ENCODE results near the gene PRIMPOL. TPM values are rescaled to one million over a fixed set of nuclear protein-coding genes. Genes with fewer than 3 reads are reported as not detected.

Gene PRIMPOL
- total and polyA plus RNA-seq, 2 of the 4 experiments (the other 2 are of a cell fraction) = 5.6 to 8.8 TPM

GRCh38 chr4:184635381-184635780 lies 14.2 kb upstream of the PRIMPOL start:
- Histone ChIP-seq H3K27me3 (ENCODE audit: control insufficient read depth, insufficient read depth, low read length) (no peaks in the 10 kb centered on the region), H2BK15ac (ENCODE audit: low read depth, low read length) (no peak overlapping the region), H4K5ac (ENCODE audit: low read depth, low read length) (no peak overlapping the region), H3K14ac (replicated peaks; ENCODE audit: low read depth, low read length) (no peak overlapping the region), H4K20me1 (ENCODE audit: insufficient read depth, low read length) (peaks cover 4% of the 10 kb centered on the region; the same call in 1 of the 2 replicates), H3K9me3 (ENCODE audit: control insufficient read depth, insufficient read depth, low read length) (no peaks in the 10 kb centered on the region), H3K36me3 (ENCODE audit: control insufficient read depth, insufficient read depth, low read length) (peaks cover 34% of the 10 kb centered on the region), H4K91ac (ENCODE audit: insufficient read depth, low read depth, low read length) (no peak overlapping the region), H3K4me3 (ENCODE audit: insufficient read depth, low read depth, low read length) (no peak overlapping the region), H2BK5ac (ENCODE audit: low read depth, low read length, poor library complexity, severe bottlenecking) (no peak overlapping the region), H2AK9ac (replicated peaks; ENCODE audit: low read depth, low read length, poor library complexity) (no peak overlapping the region), H3K56ac (ENCODE audit: extremely low read depth, insufficient read depth, low read length) (no peak overlapping the region), H2BK20ac (ENCODE audit: low read depth, low read length) (no peak overlapping the region), H3K27ac (ENCODE audit: insufficient read depth, low read length) (no peak overlapping the region), H2BK120ac (ENCODE audit: low read depth, low read length) (no peak overlapping the region), H3K79me1 (ENCODE audit: low read depth in 1 of 2, low read length in 2 of 2) (peaks cover 32 to 38% of the 10 kb centered on the region in 2 experiments), H3K9ac (ENCODE audit: low read depth, low read length) (no peak overlapping the region), H3K4me2 (ENCODE audit: low read depth, low read length) (no peak overlapping the region), H3K18ac (ENCODE audit: low read depth, low read length) (no peak overlapping the region), H3K4ac (ENCODE audit: low read depth, low read length) (no peak overlapping the region), H3K23ac (ENCODE audit: low read depth, low read length) (no peak overlapping the region), H3K4me1 (ENCODE audit: control insufficient read depth, insufficient read depth, low read length) (no peaks in the 10 kb centered on the region), H2AK5ac (ENCODE audit: low read depth, low read length) (no peak overlapping the region), H2AFZ (replicated peaks; ENCODE audit: low read length, poor library complexity) (no peak overlapping the region), H4K8ac (ENCODE audit: low read depth in 2 of 2, low read length in 2 of 2) (no peak overlapping the region), H3K9me1 (ENCODE audit: insufficient read depth, low read length) (no peaks in the 10 kb centered on the region; the same call in 1 of the 2 replicates)
- no TSS peak for BruUV-seq (replicated peaks)
- intact Hi-C loops (cut with micrococcal nuclease) (no loop called here), dilution Hi-C loops (cut with HindIII; ENCODE audit: low sequenced_read_pairs, unreplicated experiment) (no loop called here), in situ Hi-C loops (cut with MboI; ENCODE audit: low sequenced_read_pairs) (no loop called here)
- no CpG with 5 or more reads among the region's 3 CpGs for WGBS, 2 experiments (ENCODE audit: extremely low coverage in 2 of 2, insufficient read length in 1 of 2)
- ATAC-seq (ENCODE audit: low read depth) (no peak), DNase-seq (no peak)
- ChIA-PET POLR2A (ENCODE audit: unreplicated experiment) (no interaction called here), CTCF (interaction anchor here (0.6 kb wide), 1 partner anchor 456 kb away, joined by 4 read pairs; no protein-coding TSS in a partner anchor)
- TF ChIP-seq RCOR1 (IDR thresholded peaks at IDR 0.05; ENCODE audit: insufficient replicate concordance, low read length) = no peak
- TF ChIP-seq BHLHE40 (IDR thresholded peaks at IDR 0.05; ENCODE audit: low read depth, low read length) = no peak
- TF ChIP-seq MAZ (IDR thresholded peaks at IDR 0.05; ENCODE audit: borderline replicate concordance, low read depth, low read length) = no peak
- TF ChIP-seq FOS (IDR thresholded peaks at IDR 0.05; ENCODE audit: low read depth, low read length) = no peak
- no peak for TF ChIP-seq USF2 (IDR thresholded peaks at IDR 0.05; ENCODE audit: low read depth, low read length)
- TF ChIP-seq CTCF (conservative IDR thresholded peaks at IDR 0.05; ENCODE audit: low read depth, low read length) = no peak
- TF ChIP-seq RAD21 (IDR thresholded peaks at IDR 0.05; ENCODE audit: low read length) = no peak
- no peak for TF ChIP-seq NFE2L2 (IDR thresholded peaks at IDR 0.05; ENCODE audit: low read depth, low read length)
- no peak for TF ChIP-seq SMC3 (IDR thresholded peaks at IDR 0.05; ENCODE audit: low read depth, low read length)
- TF ChIP-seq RFX5 (IDR thresholded peaks at IDR 0.05; ENCODE audit: low read depth, low read length) = no peak
- no peak for TF ChIP-seq MAFK (IDR thresholded peaks at IDR 0.05; ENCODE audit: low read depth, low read length)
- TF ChIP-seq POLR2A (IDR thresholded peaks at IDR 0.05; ENCODE audit: low read depth, low read length) = no peak
- no peak for TF ChIP-seq CEBPB (IDR thresholded peaks at IDR 0.05; ENCODE audit: low read depth, low read length)
- TF ChIP-seq MXI1 (IDR thresholded peaks at IDR 0.05; ENCODE audit: borderline replicate concordance, low read depth, low read length) = no peak
- TF ChIP-seq ELK1 (IDR thresholded peaks at IDR 0.05; ENCODE audit: borderline replicate concordance, low read depth, low read length) = no peak
- no peak for TF ChIP-seq CHD1 (IDR thresholded peaks at IDR 0.05; ENCODE audit: low read depth, low read length)

Measured in IMR-90 (cell line).